NCI-H226 (cell line): ENCODE measurements around the gene WDCP.
"Not testable (repeated sequence)": the region's sequence is repeated elsewhere in the genome, so short reads cannot be mapped to it uniquely, and the experiment has no call there.

Experiments used
- DNase-seq: peaks from one replicate; pipeline ENCODE4 v3.0.0-alpha.2; 2015

WDCP gene

GRCh38 chr2:24046930-24047702 is at the start of gene WDCP:
TSS of gene WDCP (minus strand) at chr2:24047391. CDS start at chr2:24039494, 7,897 bp downstream.
- DNase-seq = peak; percentile 99

- not testable (repeated sequence) for DNase-seq
Observed at GRCh38 chr2:24095171-24095677, 48.0 kb upstream of the WDCP start.

GRCh38 chr2:24093270-24093669 is 46.1 kb upstream of the WDCP start:
- not testable (repeated sequence) for DNase-seq

GRCh38 chr2:24088821-24089359 is 41.7 kb upstream of the WDCP start:
- no peak for DNase-seq

- DNase-seq = no peak
Observed at GRCh38 chr2:24087032-24087431, 39.8 kb upstream of the WDCP start.

- DNase-seq = no peak
Observed at GRCh38 chr2:24086241-24086640, 39.0 kb upstream of the WDCP start.

GRCh38 chr2:24085200-24085489 is 38.0 kb upstream of the WDCP start:
- no peak for DNase-seq

- peak; percentile 83 for DNase-seq
Observed at GRCh38 chr2:24084386-24085199, 37.4 kb upstream of the WDCP start, which contains the start of gene TP53I3. TSS of gene TP53I3 (minus strand) at chr2:24084834. CDS start at chr2:24084326, 508 bp downstream.

- DNase-seq = peak; percentile 77
Observed at GRCh38 chr2:24083567-24084385, 36.6 kb upstream of the WDCP start.

GRCh38 chr2:24082787-24083566 is 35.8 kb upstream of the WDCP start:
- no peak for DNase-seq

- DNase-seq = no peak
Observed at GRCh38 chr2:24080701-24081100, 33.5 kb upstream of the WDCP start.

- no peak for DNase-seq
Observed at GRCh38 chr2:24077879-24078278, 30.7 kb upstream of the WDCP start.

- no peak for DNase-seq
Observed at GRCh38 chr2:24077535-24077877, 30.3 kb upstream of the WDCP start.

GRCh38 chr2:24076849-24077534 is 29.8 kb upstream of the WDCP start:
- DNase-seq = no peak

- peak; percentile 98 for DNase-seq
Observed at GRCh38 chr2:24075915-24076848, 29.0 kb upstream of the WDCP start, which contains the start of gene SF3B6. TSS of gene SF3B6 (minus strand) at chr2:24076326. CDS start at chr2:24076229, 97 bp downstream.

GRCh38 chr2:24075259-24075658 is 28.1 kb upstream of the WDCP start:
- no peak for DNase-seq

GRCh38 chr2:24073816-24074215 is 26.6 kb upstream of the WDCP start:
- DNase-seq = no peak

- no peak for DNase-seq
Observed at GRCh38 chr2:24072259-24072658, 25.1 kb upstream of the WDCP start.

GRCh38 chr2:24065341-24065740 is 18.1 kb upstream of the WDCP start:
- no peak for DNase-seq
